Measurements from ENCODE around the gene CERCAM. TPM values are rescaled to one million over a fixed set of nuclear protein-coding genes. Genes with fewer than 3 reads are reported as not detected.

CERCAM gene
- total and polyA plus RNA-seq, 2 of the 13 experiments (the other 11 are each of a cell fraction or from before 2014, with no cell fraction given): 9.0 to 17.1 TPM

GRCh38 chr9:128420651-128421481 is at the start of gene CERCAM (continued):
- peak; percentile 50; the same call in 1 of the 2 replicates for TF ChIP-seq ZNF441 (CRISPR knock-in tag; IDR thresholded peaks at IDR 0.05; ENCODE audit: borderline replicate concordance)
- no peak for TF ChIP-seq ZNF30 (CRISPR knock-in tag; IDR thresholded peaks at IDR 0.05)
- no peak for TF ChIP-seq PAF1 (CRISPR knock-in tag; IDR thresholded peaks at IDR 0.05)
- TF ChIP-seq, protein P1, sequence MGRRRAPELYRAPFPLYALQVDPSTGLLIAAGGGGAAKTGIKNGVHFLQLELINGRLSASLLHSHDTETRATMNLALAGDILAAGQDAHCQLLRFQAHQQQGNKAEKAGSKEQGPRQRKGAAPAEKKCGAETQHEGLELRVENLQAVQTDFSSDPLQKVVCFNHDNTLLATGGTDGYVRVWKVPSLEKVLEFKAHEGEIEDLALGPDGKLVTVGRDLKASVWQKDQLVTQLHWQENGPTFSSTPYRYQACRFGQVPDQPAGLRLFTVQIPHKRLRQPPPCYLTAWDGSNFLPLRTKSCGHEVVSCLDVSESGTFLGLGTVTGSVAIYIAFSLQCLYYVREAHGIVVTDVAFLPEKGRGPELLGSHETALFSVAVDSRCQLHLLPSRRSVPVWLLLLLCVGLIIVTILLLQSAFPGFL (CRISPR knock-in tag; IDR thresholded peaks at IDR 0.05): no peak
- no peak for TF ChIP-seq MIER2 (CRISPR knock-in tag; IDR thresholded peaks at IDR 0.05)
- TF ChIP-seq POLR2A (IDR thresholded peaks at IDR 0.05; ENCODE audit: insufficient read depth in 1 of 2, low read depth in 2 of 2, low read length in 2 of 2): peak in 1 of 2 experiments; percentile 66; a peak in 2 of 4 replicates
- no peak for TF ChIP-seq ZNF496 (CRISPR knock-in tag; IDR thresholded peaks at IDR 0.05; ENCODE audit: insufficient replicate concordance)
- TF ChIP-seq ZBTB42 (CRISPR knock-in tag; IDR thresholded peaks at IDR 0.05): no peak
- no peak for TF ChIP-seq ZNF616 (CRISPR knock-in tag; IDR thresholded peaks at IDR 0.05; ENCODE audit: low read depth)
- TF ChIP-seq, protein P2, sequence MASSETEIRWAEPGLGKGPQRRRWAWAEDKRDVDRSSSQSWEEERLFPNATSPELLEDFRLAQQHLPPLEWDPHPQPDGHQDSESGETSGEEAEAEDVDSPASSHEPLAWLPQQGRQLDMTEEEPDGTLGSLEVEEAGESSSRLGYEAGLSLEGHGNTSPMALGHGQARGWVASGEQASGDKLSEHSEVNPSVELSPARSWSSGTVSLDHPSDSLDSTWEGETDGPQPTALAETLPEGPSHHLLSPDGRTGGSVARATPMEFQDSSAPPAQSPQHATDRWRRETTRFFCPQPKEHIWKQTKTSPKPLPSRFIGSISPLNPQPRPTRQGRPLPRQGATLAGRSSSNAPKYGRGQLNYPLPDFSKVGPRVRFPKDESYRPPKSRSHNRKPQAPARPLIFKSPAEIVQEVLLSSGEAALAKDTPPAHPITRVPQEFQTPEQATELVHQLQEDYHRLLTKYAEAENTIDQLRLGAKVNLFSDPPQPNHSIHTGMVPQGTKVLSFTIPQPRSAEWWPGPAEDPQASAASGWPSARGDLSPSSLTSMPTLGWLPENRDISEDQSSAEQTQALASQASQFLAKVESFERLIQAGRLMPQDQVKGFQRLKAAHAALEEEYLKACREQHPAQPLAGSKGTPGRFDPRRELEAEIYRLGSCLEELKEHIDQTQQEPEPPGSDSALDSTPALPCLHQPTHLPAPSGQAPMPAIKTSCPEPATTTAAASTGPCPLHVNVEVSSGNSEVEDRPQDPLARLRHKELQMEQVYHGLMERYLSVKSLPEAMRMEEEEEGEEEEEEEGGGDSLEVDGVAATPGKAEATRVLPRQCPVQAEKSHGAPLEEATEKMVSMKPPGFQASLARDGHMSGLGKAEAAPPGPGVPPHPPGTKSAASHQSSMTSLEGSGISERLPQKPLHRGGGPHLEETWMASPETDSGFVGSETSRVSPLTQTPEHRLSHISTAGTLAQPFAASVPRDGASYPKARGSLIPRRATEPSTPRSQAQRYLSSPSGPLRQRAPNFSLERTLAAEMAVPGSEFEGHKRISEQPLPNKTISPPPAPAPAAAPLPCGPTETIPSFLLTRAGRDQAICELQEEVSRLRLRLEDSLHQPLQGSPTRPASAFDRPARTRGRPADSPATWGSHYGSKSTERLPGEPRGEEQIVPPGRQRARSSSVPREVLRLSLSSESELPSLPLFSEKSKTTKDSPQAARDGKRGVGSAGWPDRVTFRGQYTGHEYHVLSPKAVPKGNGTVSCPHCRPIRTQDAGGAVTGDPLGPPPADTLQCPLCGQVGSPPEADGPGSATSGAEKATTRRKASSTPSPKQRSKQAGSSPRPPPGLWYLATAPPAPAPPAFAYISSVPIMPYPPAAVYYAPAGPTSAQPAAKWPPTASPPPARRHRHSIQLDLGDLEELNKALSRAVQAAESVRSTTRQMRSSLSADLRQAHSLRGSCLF (CRISPR knock-in tag; IDR thresholded peaks at IDR 0.05; ENCODE audit: borderline replicate concordance): no peak
- no peak for TF ChIP-seq BRF2 (CRISPR knock-in tag; IDR thresholded peaks at IDR 0.05)
- no peak for TF ChIP-seq ZBTB25 (CRISPR knock-in tag; IDR thresholded peaks at IDR 0.05)
- no peak for TF ChIP-seq FOXO4 (CRISPR knock-in tag; conservative IDR thresholded peaks at IDR 0.05)
- no peak for TF ChIP-seq ZBTB21 (CRISPR knock-in tag; IDR thresholded peaks at IDR 0.05)
- TF ChIP-seq EZH2 (conservative IDR thresholded peaks at IDR 0.05; ENCODE audit: low read depth, low read length): no peak
- TF ChIP-seq, protein P3, sequence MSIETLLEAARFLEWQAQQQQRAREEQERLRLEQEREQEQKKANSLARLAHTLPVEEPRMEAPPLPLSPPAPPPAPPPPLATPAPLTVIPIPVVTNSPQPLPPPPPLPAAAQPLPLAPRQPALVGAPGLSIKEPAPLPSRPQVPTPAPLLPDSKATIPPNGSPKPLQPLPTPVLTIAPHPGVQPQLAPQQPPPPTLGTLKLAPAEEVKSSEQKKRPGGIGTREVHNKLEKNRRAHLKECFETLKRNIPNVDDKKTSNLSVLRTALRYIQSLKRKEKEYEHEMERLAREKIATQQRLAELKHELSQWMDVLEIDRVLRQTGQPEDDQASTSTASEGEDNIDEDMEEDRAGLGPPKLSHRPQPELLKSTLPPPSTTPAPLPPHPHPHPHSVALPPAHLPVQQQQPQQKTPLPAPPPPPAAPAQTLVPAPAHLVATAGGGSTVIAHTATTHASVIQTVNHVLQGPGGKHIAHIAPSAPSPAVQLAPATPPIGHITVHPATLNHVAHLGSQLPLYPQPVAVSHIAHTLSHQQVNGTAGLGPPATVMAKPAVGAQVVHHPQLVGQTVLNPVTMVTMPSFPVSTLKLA (IDR thresholded peaks at IDR 0.05): no peak
- TF ChIP-seq CENPBD1 (CRISPR knock-in tag; IDR thresholded peaks at IDR 0.05; ENCODE audit: borderline replicate concordance, low read depth): no peak

Measured in HepG2 (cell line).